Activated CD4-positive, alpha-beta T cell treated with anti-CD3 and anti-CD28 coated beads, Interleukin-2, amount 10 ng/mL, durations not matched to agents 24 days and 14 days (primary cell): ENCODE data around the gene SYPL1. TPM values are rescaled to one million over a fixed set of nuclear protein-coding genes. Genes with fewer than 3 reads are reported as not detected.

Experiments
- total RNA-seq: library from RNA; stranded (reverse); gene quantifications from 2 replicates; pipeline ENCODE4 v1.2.3, GENCODE V29; 2022

The SYPL1 gene
- total RNA-seq, 1 donor from 2014 or later: 27.2 TPM

Other genes starting within 250 kb of the SYPL1 start
- gene ATXN7L1, start 235.7 kb downstream of the SYPL1 start, total RNA-seq: 8.5 and 9.8 TPM in 2 replicates
- gene CDHR3, start 149.0 kb downstream of the SYPL1 start, total RNA-seq: 0.36 and 1.0 TPM in 2 replicates
- gene NAMPT, start 172.7 kb upstream of the SYPL1 start, total RNA-seq: 480 and 484 TPM in 2 replicates